HepG2 (cell line): ENCODE data around the gene NFATC3. TPM values are rescaled to one million over a fixed set of nuclear protein-coding genes. Genes with fewer than 3 reads are reported as not detected.

Experiments used
- DMAP1 ChIP-seq: IDR thresholded peaks from 2 replicates; pipeline ENCODE4 v1.6.1; 2016
- EZH2 ChIP-seq: conservative IDR thresholded peaks from 2 replicates; pipeline ENCODE4 v1.6.1; 2012; ENCODE audit warnings: mild to moderate bottlenecking, low read depth, low read length, moderate library complexity
- FOSL2 ChIP-seq: sonication (generic); formaldehyde crosslinking; IDR thresholded peaks from 2 replicates; pipeline ENCODE4 v1.4.0; 2020; ENCODE audit warnings: missing genetic modification reagents
- GMEB1 ChIP-seq: sonication (generic); formaldehyde crosslinking; IDR thresholded peaks from 2 replicates; pipeline ENCODE4 v1.5.1; 2020; ENCODE audit warnings: missing genetic modification reagents, mild to moderate bottlenecking, borderline replicate concordance
- HMG20A ChIP-seq: IDR thresholded peaks from 2 replicates; pipeline ENCODE4 v1.6.1; 2016; ENCODE audit warnings: borderline replicate concordance
- IRF9 ChIP-seq: sonication (generic); formaldehyde crosslinking; IDR thresholded peaks from 2 replicates; pipeline ENCODE4 v1.8.0; 2022; ENCODE audit warnings: missing genetic modification reagents, mild to moderate bottlenecking, borderline replicate concordance
- NFRKB ChIP-seq: fragments of 450-650 bp; IDR thresholded peaks from 2 replicates; pipeline ENCODE4 v1.6.1; 2017
- NKX3-1 ChIP-seq: sonication (generic); formaldehyde crosslinking; IDR thresholded peaks from 2 replicates; pipeline ENCODE4 v1.5.0; 2020; ENCODE audit warnings: missing genetic modification reagents
- PRDM10 ChIP-seq: sonication (generic); formaldehyde crosslinking; IDR thresholded peaks from 2 replicates; pipeline ENCODE4 v1.4.0; 2020; ENCODE audit warnings: low read depth, missing genetic modification reagents
- PRPF4 ChIP-seq: fragments of 200-400 bp; formaldehyde crosslinking; IDR thresholded peaks from 2 replicates; pipeline ENCODE4 v1.6.1; 2016; ENCODE audit warnings: low read length, low read depth; ENCODE audit not compliant: poor library complexity, severe bottlenecking
- RELA ChIP-seq: sonication (generic); formaldehyde crosslinking; IDR thresholded peaks from 2 replicates; pipeline ENCODE4 v1.4.0; 2020; ENCODE audit warnings: missing genetic modification reagents
- SIX4 ChIP-seq: sonication (generic); formaldehyde crosslinking; IDR thresholded peaks from 2 replicates; pipeline ENCODE4 v1.4.0; 2020; ENCODE audit warnings: missing genetic modification reagents
- TBL1XR1 ChIP-seq: fragments of 150-350 bp; IDR thresholded peaks from 2 replicates; pipeline ENCODE4 v1.6.1; 2014; ENCODE audit warnings: borderline replicate concordance, low read length; ENCODE audit not compliant: partially characterized antibody
- TCF7 ChIP-seq: sonication (generic); IDR thresholded peaks from 2 replicates; pipeline ENCODE4 v1.6.1; 2016; ENCODE audit warnings: antibody characterized with exemption, low read depth
- ZBTB38 ChIP-seq: sonication (generic); formaldehyde crosslinking; IDR thresholded peaks from 2 replicates; pipeline ENCODE4 v1.5.1; 2020; ENCODE audit warnings: mild to moderate bottlenecking, missing genetic modification reagents
- ZFP36L1 ChIP-seq: sonication (generic); formaldehyde crosslinking; IDR thresholded peaks from 2 replicates; pipeline ENCODE4 v1.8.0; 2022; ENCODE audit warnings: mild to moderate bottlenecking, missing genetic modification reagents, moderate library complexity
- ZFX ChIP-seq: sonication (generic); formaldehyde crosslinking; IDR thresholded peaks from 2 replicates; pipeline ENCODE4 v1.4.0; 2020; ENCODE audit warnings: mild to moderate bottlenecking, low read depth, missing genetic modification reagents, moderate library complexity
- ZIK1 ChIP-seq: sonication (generic); formaldehyde crosslinking; IDR thresholded peaks from 2 replicates; pipeline ENCODE4 v1.5.0; 2020; ENCODE audit warnings: mild to moderate bottlenecking, low read depth, missing genetic modification reagents, borderline replicate concordance
- ZNF441 ChIP-seq: sonication (generic); formaldehyde crosslinking; IDR thresholded peaks from 2 replicates; pipeline ENCODE4 v1.7.0; 2021; ENCODE audit warnings: missing genetic modification reagents, borderline replicate concordance
- ZNF577 ChIP-seq: sonication (generic); formaldehyde crosslinking; IDR thresholded peaks from 2 replicates; pipeline ENCODE4 v1.4.0; 2020; ENCODE audit warnings: mild to moderate bottlenecking, low read depth, missing genetic modification reagents, borderline replicate concordance
- ZNF7 ChIP-seq: IDR thresholded peaks from 2 replicates; pipeline ENCODE4 v1.6.1; 2016; ENCODE audit warnings: missing biosample characterization, missing genetic modification reagents
- ZNF790 ChIP-seq: sonication (generic); formaldehyde crosslinking; IDR thresholded peaks from 2 replicates; pipeline ENCODE4 v1.8.0; 2022; ENCODE audit warnings: missing genetic modification reagents, mild to moderate bottlenecking, borderline replicate concordance
- ZNF878 ChIP-seq: sonication (generic); formaldehyde crosslinking; IDR thresholded peaks from 2 replicates; pipeline ENCODE4 v1.8.1; 2023; ENCODE audit warnings: mild to moderate bottlenecking, missing genetic modification reagents, moderate library complexity
- ZSCAN9 ChIP-seq: IDR thresholded peaks from 2 replicates; pipeline ENCODE4 v1.6.1; 2016; ENCODE audit warnings: borderline replicate concordance
- polyA plus RNA-seq, 8 experiments: library from polyadenylated mRNA; depleted of rRNA in 3 of 8; stranded (reverse) in 7 of 8; unstranded in 1 of 8; fragments of >200 nt; fragmentation: Illumina TruSeq in 4 of 8; extraction: Trizol in 4 of 8; gene quantifications; 2 replicates each; pipeline versions ENCODE4 v1.2.1 to v1.2.3, GENCODE V29; 2011 to 2016; ENCODE audit warnings: low read depth in 4 of 8, missing spikeins in 1 of 8, mixed read lengths in 1 of 8; ENCODE audit not compliant: insufficient read depth in 1 of 8
- total RNA-seq, 5 experiments: library from RNA; depleted of rRNA; stranded (reverse); fragments of >200 nt; fragmentation: Illumina TruSeq; extraction: Trizol; gene quantifications; 2 replicates each; pipeline ENCODE4 v1.2.3, GENCODE V29; 2016; ENCODE audit warnings: low read depth in 1 of 5

The NFATC3 gene
- total and polyA plus RNA-seq, 2 of the 13 experiments (the other 11 are each of a cell fraction or from before 2014, with no cell fraction given) = 52.6 to 62.7 TPM

GRCh38 chr16:68257906-68258800 lies 173.0 kb downstream of the NFATC3 start (continued):
- peak; percentile 37; the same call in 1 of the 2 replicates for TF ChIP-seq HMG20A (CRISPR knock-in tag)
- no peak for TF ChIP-seq ZNF7
- peak; percentile 57 for TF ChIP-seq GMEB1 (CRISPR knock-in tag)
- peak; percentile 88; the same call in 1 of the 2 replicates for TF ChIP-seq ZNF878
- TF ChIP-seq FOSL2 (CRISPR knock-in tag) = peak; percentile 46; the same call in 1 of the 2 replicates
- TF ChIP-seq NFRKB = no peak
- TF ChIP-seq ZFP36L1 = peak; percentile 95; the same call in 1 of the 2 replicates
- 0 out of 2 replicates have a peak, but pooled peaks have one; percentile 49 for TF ChIP-seq SIX4 (CRISPR knock-in tag)
- peak; percentile 91 for TF ChIP-seq ZNF441
- TF ChIP-seq PRPF4 = no peak
- 0 out of 2 replicates have a peak, but pooled peaks have one; percentile 30 for TF ChIP-seq IRF9 (CRISPR knock-in tag)
- TF ChIP-seq DMAP1 (CRISPR knock-in tag) = peak; percentile 78
- no peak for TF ChIP-seq EZH2
- TF ChIP-seq NKX3-1 (CRISPR knock-in tag) = no peak; the same call in 1 of the 2 replicates
- TF ChIP-seq TBL1XR1 = peak; percentile 16
- 0 out of 2 replicates have a peak, but pooled peaks have one; percentile 17 for TF ChIP-seq RELA
- TF ChIP-seq ZSCAN9 (CRISPR knock-in tag) = peak; percentile 83
- peak; percentile 68; the same call in 1 of the 2 replicates for TF ChIP-seq ZIK1 (CRISPR knock-in tag)
- no peak for TF ChIP-seq ZNF577 (CRISPR knock-in tag)
- no peak for TF ChIP-seq ZNF790 (CRISPR knock-in tag)
- TF ChIP-seq PRDM10 (CRISPR knock-in tag) = no peak
- TF ChIP-seq TCF7 = no peak
- peak; percentile 97 for TF ChIP-seq ZBTB38 (CRISPR knock-in tag)
- TF ChIP-seq ZFX (CRISPR knock-in tag) = peak; percentile 97
